Kidney capillary endothelial cell (primary cell): Measurements from ENCODE around the gene EID2B.

ENCODE experiments used
- DNase-seq: peaks from one replicate; pipeline ENCODE4 v3.0.0-alpha.2; 2018; ENCODE audit warnings: low spot score

EID2B gene

DNA sequence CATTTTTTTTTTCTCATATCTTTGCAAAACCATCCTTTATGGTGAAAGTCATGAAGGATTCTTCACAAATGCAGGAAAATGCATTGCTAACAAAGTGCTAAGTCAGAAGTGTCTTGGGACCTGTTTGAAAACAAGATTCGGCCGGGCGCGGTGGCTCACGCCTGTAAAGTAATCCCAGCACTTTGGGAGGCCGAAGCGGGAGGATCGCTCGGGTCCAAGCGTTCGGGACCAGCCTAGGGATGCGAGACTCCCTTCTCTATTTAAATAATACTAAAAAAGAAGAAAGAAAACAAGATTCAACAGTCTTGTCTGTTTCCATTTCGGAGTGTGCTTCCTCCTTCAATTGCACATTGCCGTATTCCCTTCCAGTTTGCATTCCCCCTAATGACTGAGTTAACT lies 819 bp downstream of the EID2B start:
- DNase-seq, result no peak

DNA sequence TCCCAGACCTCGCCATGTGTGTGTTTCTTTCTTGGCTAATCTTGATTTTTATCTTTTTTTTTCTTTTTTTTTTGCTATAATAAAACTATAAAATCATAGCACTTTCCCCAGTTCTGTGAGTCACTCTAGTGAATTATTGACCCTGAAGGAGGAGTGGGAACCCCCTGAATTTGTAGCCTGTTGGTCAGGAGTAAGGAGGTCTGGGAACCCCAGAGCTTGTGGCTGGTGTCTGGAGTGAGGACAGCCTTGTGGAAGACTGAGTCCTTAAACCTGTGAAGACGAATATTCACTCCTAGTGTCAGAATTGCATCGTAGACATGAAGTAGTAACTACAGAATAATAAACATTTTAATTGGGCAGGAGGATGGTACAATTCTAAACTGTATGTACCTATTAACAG lies 7.4 kb downstream of the EID2B start:
- no peak for DNase-seq

DNA sequence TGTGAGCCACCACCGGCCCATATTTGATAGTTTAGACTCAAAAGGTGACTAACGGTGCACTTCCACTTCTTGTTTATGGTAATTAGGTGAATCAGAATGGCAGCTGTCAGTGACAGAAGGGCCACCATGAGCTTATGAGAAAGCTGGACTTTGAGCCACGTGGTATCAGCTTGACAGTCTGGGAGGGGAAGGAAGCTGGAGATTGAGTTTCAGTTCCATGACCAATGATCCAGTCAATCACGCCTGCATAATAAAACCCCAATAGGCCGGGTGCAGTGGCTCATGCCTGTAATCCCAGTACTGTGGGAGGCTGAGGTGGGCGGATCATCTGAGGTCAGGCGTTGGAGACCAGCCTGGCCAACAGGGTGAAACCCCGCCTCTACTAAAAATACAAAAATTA lies 8.2 kb downstream of the EID2B start:
- no peak for DNase-seq

DNA sequence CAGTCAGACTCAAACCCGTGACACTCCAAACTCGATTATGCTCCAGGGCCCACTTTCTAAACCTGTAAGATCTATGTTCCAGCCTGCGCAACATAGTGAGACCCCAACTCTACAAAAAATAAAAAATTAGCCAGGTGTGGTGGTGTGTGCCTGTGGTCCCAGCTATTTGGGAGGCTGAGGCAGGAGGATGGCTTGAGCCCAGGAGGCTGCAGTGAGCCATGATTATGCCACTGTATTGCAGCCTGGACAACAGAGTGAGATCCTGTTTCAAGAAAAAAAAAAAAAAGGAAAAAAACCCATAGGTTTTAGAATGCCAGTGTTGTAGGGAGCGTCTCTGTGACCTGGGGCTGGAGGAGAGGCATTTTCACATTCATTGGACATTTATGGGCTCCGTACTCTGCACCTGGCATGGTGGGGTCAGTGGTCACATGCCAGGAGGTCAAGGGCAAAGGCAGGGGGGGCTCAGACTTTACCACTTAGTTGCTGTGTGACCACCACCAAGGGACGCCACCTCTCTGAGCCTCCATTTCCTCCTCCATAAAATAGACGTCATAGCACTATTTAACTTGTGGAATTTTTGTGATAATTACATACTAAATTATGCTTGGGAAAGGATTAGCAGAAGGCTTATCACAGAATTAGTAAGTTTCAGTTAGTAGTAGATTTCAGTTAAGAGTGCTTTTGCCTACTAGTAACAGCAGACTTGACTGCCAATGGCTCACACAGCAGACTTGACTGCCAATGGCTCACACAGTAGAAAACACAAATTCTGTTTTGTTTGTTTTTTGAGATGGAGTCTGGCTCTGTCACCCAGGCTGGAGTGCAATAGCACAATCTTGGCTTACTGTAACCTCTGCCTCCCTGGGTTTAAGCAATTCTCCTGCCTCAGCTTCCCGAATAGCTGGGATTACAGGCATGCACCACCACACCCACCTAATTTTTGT lies 11.8 kb downstream of the EID2B start:
- no peak for DNase-seq

DNA sequence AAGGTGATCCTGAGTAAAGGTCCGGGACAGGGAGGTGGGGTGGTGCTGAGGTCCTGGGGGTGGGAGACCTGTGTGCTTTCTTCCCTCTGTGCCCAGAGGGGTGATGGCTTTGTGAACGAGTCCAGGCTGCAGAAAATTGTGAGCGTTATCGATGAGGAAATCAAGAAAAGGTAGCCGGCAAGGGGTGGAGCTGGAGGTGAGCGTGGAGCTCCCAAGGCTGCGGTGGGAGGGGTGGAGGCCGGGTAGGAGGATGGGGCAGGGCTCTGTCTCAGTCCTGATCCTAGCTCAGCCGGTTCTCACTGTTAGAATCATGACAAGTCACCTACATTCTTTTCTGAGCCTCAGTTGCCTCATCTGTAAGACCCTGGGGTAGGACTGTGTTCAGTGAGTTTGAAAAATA lies 13.7 kb downstream of the EID2B start:
- DNase-seq, result no peak

- no peak for DNase-seq
Observed at GRCh38 chr19:39518458-39518857, 14.2 kb downstream of the EID2B start.

GRCh38 chr19:39517432-39517831 lies 15.2 kb downstream of the EID2B start:
- DNase-seq, result no peak

- no peak for DNase-seq
Observed at GRCh38 chr19:39516270-39516669, 16.4 kb downstream of the EID2B start.

DNA sequence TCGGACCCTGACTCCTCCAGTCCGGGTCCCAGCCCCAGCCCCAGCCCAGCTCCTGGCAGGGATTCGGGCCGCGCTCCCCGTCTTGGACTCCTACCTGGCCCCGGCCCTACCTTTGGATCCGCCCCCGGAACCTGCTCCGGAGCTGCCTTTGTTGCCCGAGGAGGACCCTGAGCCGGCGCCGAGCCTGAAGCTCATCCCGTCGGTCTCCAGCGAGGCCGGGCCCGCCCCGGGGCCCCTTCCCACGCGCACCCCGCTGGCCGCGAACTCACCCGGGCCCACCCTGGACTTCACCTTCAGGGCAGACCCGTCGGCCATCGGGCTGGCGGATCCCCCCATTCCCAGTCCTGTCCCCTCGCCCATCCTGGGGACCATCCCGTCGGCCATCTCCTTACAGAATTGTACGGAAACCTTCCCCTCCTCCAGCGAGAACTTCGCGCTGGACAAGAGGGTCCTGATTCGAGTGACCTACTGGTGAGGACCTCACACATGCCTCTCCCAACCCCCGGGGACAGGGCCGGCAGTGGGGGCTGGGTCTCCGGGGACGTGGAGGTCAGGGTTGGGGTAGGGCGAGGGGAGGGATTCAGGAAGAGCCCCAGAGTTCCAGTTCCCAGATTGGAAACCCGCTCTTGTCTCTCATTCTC lies 17.0 kb downstream of the EID2B start:
- no peak for DNase-seq

- DNase-seq, result no peak
Observed at GRCh38 chr19:39514840-39515550, 17.7 kb downstream of the EID2B start, which contains the start of gene SELENOV. Gene SELENOV (plus strand): TSS chr19:39515139. CDS start chr19:39515213, 74 bp downstream.

GRCh38 chr19:39512988-39513387 lies 19.7 kb downstream of the EID2B start:
- DNase-seq, result no peak

- DNase-seq, result no peak
Observed at GRCh38 chr19:39509233-39509632, 23.4 kb downstream of the EID2B start.

GRCh38 chr19:39508629-39509028 lies 24.0 kb downstream of the EID2B start:
- DNase-seq, result no peak

- DNase-seq, result no peak
Observed at GRCh38 chr19:39507715-39508364, 24.8 kb downstream of the EID2B start.

- DNase-seq, result peak; percentile 42
Observed at GRCh38 chr19:39506944-39507714, 25.5 kb downstream of the EID2B start.

GRCh38 chr19:39506598-39506943 lies 26.1 kb downstream of the EID2B start:
- no peak for DNase-seq

- DNase-seq, result peak; percentile 65
Observed at GRCh38 chr19:39502640-39503417, 29.8 kb downstream of the EID2B start.

- no peak for DNase-seq
Observed at GRCh38 chr19:39501340-39501739, 31.3 kb downstream of the EID2B start.

DNA sequence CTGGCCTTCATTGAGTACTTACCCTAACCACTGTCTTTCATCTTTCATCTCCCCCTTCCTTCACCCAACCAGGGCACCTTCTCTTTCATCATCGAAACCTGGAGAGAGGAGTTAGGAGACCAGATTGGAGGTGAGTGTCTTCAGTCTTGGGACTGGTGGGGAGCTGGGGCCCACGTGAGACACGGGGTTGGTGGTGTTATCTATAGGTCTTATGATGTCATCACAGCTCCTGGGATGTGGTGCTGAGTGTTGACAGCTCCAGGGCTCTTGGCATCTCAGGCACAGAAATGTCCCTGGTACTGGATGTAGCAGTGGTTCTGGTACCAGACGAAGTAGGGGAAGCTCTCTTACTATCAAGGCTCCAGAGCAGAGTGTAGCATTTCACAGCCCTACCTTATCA lies 32.1 kb downstream of the EID2B start:
- no peak for DNase-seq

GRCh38 chr19:39499932-39500331 lies 32.7 kb downstream of the EID2B start:
- DNase-seq, result no peak
